HG03280 (cell line): ENCODE results near the gene MCM3AP.

Experiments used
- ATAC-seq: cut with Tn5 transposase; IDR thresholded peaks from one replicate; pipeline ENCODE4 v1.9.1; 2021; ENCODE audit warnings: mild to moderate bottlenecking, moderate library complexity; ENCODE audit not compliant: unreplicated experiment

Gene MCM3AP

GRCh38 chr21:46274797-46275390 is 10.5 kb downstream of the MCM3AP start:
- ATAC-seq: no peak

DNA sequence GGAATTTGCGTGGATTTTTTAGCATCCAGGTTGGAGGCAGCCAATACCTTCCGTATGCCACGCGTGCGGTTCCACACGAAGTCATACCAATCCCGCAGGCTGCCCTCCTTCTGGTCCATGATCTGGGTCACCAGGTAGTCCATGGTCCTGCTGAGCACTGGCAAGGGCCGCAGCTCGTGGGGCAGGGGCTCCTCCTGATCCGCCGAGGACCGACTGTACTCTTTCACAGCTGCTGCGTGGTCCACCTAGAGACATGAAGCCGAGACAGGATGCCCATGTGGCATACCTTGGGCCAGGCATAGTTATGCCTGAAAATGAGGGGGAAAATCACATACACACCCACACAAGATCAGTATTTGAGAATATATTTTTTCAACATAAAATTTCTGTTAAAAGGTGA is 12.1 kb downstream of the MCM3AP start:
- ATAC-seq: no peak

GRCh38 chr21:46269466-46269865 is 15.9 kb downstream of the MCM3AP start:
- ATAC-seq: no peak

GRCh38 chr21:46268371-46268770 is 17.0 kb downstream of the MCM3AP start:
- ATAC-seq: no peak

DNA sequence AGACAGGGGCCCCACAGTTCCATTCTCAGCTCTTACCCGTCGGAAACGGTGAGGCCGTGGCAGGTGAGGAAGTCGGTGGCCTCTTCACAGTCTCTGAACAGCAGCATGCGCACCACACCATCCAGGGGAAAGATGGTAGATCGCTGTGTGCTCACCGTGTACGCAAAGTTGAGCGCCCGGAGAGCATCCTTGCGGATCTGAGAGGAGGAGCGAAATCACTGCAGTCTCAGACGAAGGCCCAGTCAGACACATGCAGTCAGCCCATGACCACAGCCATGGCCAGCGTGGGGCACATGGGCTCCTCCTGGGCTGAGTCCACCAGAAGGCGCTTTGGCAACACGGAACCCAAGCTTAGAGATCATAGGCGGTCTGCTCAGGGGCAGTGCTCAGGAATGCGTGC is 18.5 kb downstream of the MCM3AP start:
- ATAC-seq: no peak

- ATAC-seq: no peak
Observed at GRCh38 chr21:46265736-46266525, 19.5 kb downstream of the MCM3AP start.

GRCh38 chr21:46264690-46265144 is 20.7 kb downstream of the MCM3AP start:
- ATAC-seq: no peak

DNA sequence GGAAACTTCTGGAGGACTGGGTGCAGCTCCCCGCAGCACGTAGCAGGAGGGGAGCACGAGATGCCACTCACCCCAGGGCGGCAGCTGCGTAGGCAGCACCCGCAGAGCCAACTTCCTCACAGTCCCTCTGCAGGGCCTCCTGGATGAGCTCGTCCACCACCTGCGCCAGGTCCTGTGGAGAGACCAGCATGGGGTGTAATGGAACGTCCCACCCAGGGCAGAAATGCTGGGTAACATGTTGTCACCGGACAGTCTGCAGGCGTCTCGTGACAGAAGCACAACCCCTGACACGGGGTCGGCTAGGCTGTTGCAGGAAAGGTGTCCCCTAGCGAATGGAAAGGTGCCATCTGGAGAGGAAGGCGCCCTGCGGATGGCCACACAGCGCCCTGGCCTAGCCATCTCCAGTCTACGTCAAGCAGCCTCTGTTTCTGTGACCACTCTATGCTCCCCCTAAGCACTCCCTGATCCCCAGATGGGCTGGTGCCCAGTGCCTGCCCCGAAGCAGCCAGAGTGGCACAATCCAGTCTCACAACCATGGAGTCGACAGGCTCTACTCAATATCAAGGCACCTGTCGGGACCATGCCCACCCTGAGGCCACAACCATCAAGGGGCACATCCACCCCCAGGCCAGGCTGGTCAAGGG is 21.2 kb downstream of the MCM3AP start:
- no peak for ATAC-seq

GRCh38 chr21:46256501-46256994 is 28.9 kb downstream of the MCM3AP start:
- no peak for ATAC-seq

- no peak for ATAC-seq
Observed at GRCh38 chr21:46255758-46256337, 29.6 kb downstream of the MCM3AP start.

DNA sequence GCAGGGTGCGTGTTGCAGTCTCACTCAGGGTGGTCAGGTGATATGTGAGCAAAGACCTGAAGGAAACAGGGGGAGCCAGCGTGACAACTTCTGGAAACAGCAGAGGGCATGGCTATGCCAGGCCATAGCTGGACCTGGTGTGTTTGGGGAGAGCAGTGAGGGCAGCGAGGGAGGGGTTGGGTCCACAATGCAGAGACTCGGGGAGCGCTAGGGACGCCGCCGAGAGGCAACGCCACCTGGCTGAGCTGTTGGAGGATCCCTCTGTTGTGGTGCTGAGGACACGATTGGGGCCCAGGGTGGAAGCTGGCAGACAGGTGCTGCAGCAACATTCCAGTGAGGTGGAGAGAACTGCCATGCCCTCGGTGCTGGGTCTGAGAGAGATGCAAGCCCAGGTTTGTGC is 30.2 kb downstream of the MCM3AP start:
- no peak for ATAC-seq

- no peak for ATAC-seq
Observed at GRCh38 chr21:46254208-46254975, 31.0 kb downstream of the MCM3AP start.

- peak; percentile 55 for ATAC-seq
Observed at GRCh38 chr21:46253610-46254124, 31.7 kb downstream of the MCM3AP start.

DNA sequence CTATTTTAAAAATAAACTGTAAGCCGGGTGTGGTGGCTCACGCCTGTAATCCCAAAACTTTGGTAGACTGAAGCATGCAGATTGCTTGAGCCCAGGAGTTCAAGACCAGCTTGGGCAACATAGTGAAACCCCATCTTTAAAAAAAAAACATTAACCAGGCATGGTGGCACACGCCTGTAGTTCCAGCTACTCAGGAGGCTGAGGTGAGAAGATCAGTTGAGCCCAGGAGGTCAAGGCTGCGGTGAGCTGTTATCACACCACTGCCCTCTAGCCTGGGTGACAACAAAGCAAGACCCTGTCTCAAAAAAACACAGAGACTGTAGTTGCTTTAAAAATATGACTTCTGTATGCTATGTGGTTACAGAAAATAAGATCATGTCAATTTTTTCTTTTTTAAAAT is 32.6 kb downstream of the MCM3AP start:
- no peak for ATAC-seq

- no peak for ATAC-seq
Observed at GRCh38 chr21:46250146-46250725, 35.2 kb downstream of the MCM3AP start.

- no peak for ATAC-seq
Observed at GRCh38 chr21:46248827-46249226, 36.6 kb downstream of the MCM3AP start.

GRCh38 chr21:46248422-46248782 is 37.0 kb downstream of the MCM3AP start:
- ATAC-seq: no peak

- ATAC-seq: no peak
Observed at GRCh38 chr21:46247699-46248421, 37.6 kb downstream of the MCM3AP start.

GRCh38 chr21:46246345-46246744 is 39.1 kb downstream of the MCM3AP start:
- ATAC-seq: no peak
